Lung microvascular endothelial cell (primary cell): ENCODE data around the gene PDE5A. TPM values are rescaled to one million over a fixed set of nuclear protein-coding genes. Genes with fewer than 3 reads are reported as not detected.

ENCODE experiments used
- DNase-seq, 2 donors: peaks; one replicate each; pipeline versions ENCODE4 v3.0.0 to v3.0.0-alpha.2; 2010; ENCODE audit warnings: low read depth in 2 of 2
- total RNA-seq: library from RNA; depleted of rRNA; stranded (reverse); fragments of >200 nt; gene quantifications from 2 replicates; pipeline ENCODE4 v1.2.1, GENCODE V29; 2014

The PDE5A gene
- total RNA-seq, 1 donor from 2014 or later, result 2.6 TPM

- DNase-seq, result peak in 1 of 2 donors; percentile 26
These were observed 105.2 kb downstream of the PDE5A start for GRCh38 chr4:119523399-119523798.

GRCh38 chr4:119521268-119521667 lies 107.3 kb downstream of the PDE5A start:
- DNase-seq, result no peak

- no peak for DNase-seq
These were observed 109.6 kb downstream of the PDE5A start for GRCh38 chr4:119518915-119519410.

GRCh38 chr4:119518230-119518892 lies 110.2 kb downstream of the PDE5A start:
- no peak for DNase-seq

GRCh38 chr4:119517361-119518229 lies 111.0 kb downstream of the PDE5A start:
- peak in 1 of 2 donors; percentile 65 for DNase-seq

- no peak for DNase-seq
These were observed 116.2 kb downstream of the PDE5A start for GRCh38 chr4:119512398-119512797.

GRCh38 chr4:119510395-119511149 lies 118.0 kb downstream of the PDE5A start:
- no peak for DNase-seq

- DNase-seq, result no peak
These were observed 120.3 kb downstream of the PDE5A start for GRCh38 chr4:119508281-119508680.

GRCh38 chr4:119506806-119507205 lies 121.8 kb downstream of the PDE5A start:
- DNase-seq, result peak in 1 of 2 donors; percentile 41

GRCh38 chr4:119504616-119505015 lies 124.0 kb downstream of the PDE5A start:
- DNase-seq, result no peak

- DNase-seq, result no peak
These were observed 126.9 kb downstream of the PDE5A start for GRCh38 chr4:119501740-119502139.

- peak; percentile 9 to 65 for DNase-seq
These were observed 130.1 kb downstream of the PDE5A start for GRCh38 chr4:119498527-119498926.

- no peak for DNase-seq
These were observed 134.7 kb downstream of the PDE5A start for GRCh38 chr4:119493886-119494285.

- DNase-seq, result peak in 1 of 2 donors; percentile 23
These were observed 135.2 kb downstream of the PDE5A start for GRCh38 chr4:119493419-119493818.

- peak; percentile 29 to 60 for DNase-seq
These were observed 138.3 kb downstream of the PDE5A start for GRCh38 chr4:119490335-119490734.

GRCh38 chr4:119489305-119489704 lies 139.3 kb downstream of the PDE5A start:
- DNase-seq, result no peak

GRCh38 chr4:119480331-119480730 lies 148.3 kb downstream of the PDE5A start:
- DNase-seq, result no peak

- no peak for DNase-seq
These were observed 148.8 kb downstream of the PDE5A start for GRCh38 chr4:119479835-119480234.

GRCh38 chr4:119479180-119479808 lies 149.3 kb downstream of the PDE5A start:
- DNase-seq, result no peak

GRCh38 chr4:119478446-119479179 lies 150.0 kb downstream of the PDE5A start:
- DNase-seq, result no peak
